RWPE1 (cell line): Measurements from ENCODE around the gene SLC19A1.

Source experiments
- CTCF ChIA-PET: fragments of 350-600 bp; sonication (Branson Sonifier 250); formaldehyde crosslinking; extraction: SDS; loops from one replicate; lab custom pipeline; 2021; lab: Yijun Ruan, JAX
- POLR2A ChIA-PET: fragments of 400-600 bp; formaldehyde crosslinking; extraction: SDS; loops from one replicate; lab custom pipeline; 2020; ENCODE audit warnings: antibody characterized with exemption; ENCODE audit not compliant: low non-redundant PET; lab: Yijun Ruan, JAX
- DNase-seq: peaks from one replicate; pipeline ENCODE4 v3.0.0; 2012; ENCODE audit warnings: low spot score
- H3K27ac ChIP-seq: fragments of 450-650 bp; 2 replicates; pipeline ENCODE4 v1.5.1; 2017
- CTCF ChIP-seq: fragments of 450-650 bp; conservative IDR thresholded peaks from 2 replicates; pipeline ENCODE4 v1.5.1; 2017; ENCODE audit warnings: low read depth, mild to moderate bottlenecking

SLC19A1 gene

GRCh38 chr21:45577801-45578175 lies 35.5 kb upstream of the SLC19A1 start:
- CTCF ChIA-PET, result interaction anchor here (1.1 kb wide), 1 partner anchor 8 kb away, joined by 3 read pairs; no protein-coding TSS in a partner anchor
- H3K27ac ChIP-seq, result no peak overlapping the region
- POLR2A ChIA-PET, result interaction anchor here (0.6 kb wide), 1 partner anchor 601 kb away, joined by 6 read pairs; no protein-coding TSS in a partner anchor
- no peak for TF ChIP-seq CTCF
- no peak for DNase-seq

- no peak overlapping the region for H3K27ac ChIP-seq
- ChIA-PET POLR2A (interaction anchor here (0.6 kb wide), 1 partner anchor 602 kb away, joined by 6 read pairs; no protein-coding TSS in a partner anchor), CTCF (interaction anchor here (0.6 to 1.2 kb wide), 4 partner anchors 7 to 21 kb away, joined by 3 to 6 read pairs (median 4); no protein-coding TSS in a partner anchor)
- no peak for DNase-seq
- no peak for TF ChIP-seq CTCF
These were observed 34.8 kb upstream of the SLC19A1 start for GRCh38 chr21:45576838-45577737.

GRCh38 chr21:45575993-45576837 lies 34.0 kb upstream of the SLC19A1 start:
- H3K27ac ChIP-seq, result no peak overlapping the region
- ChIA-PET CTCF (interaction anchor here (0.6 to 1.2 kb wide), 4 partner anchors 8 to 20 kb away, joined by 3 to 6 read pairs (median 4); no protein-coding TSS in a partner anchor), POLR2A (no interaction called here)
- no peak for DNase-seq
- no peak for TF ChIP-seq CTCF

GRCh38 chr21:45575304-45575992 lies 33.2 kb upstream of the SLC19A1 start:
- CTCF ChIA-PET, result interaction anchor here (0.6 to 1.2 kb wide), 3 partner anchors 15 to 251 kb away, joined by 3 to 6 read pairs (median 4); no protein-coding TSS in a partner anchor
- TF ChIP-seq CTCF, result no peak
- no peak overlapping the region for H3K27ac ChIP-seq
- POLR2A ChIA-PET, result no interaction called here
- DNase-seq, result no peak

- no peak for DNase-seq
- ChIA-PET POLR2A (no interaction called here), CTCF (no interaction called here)
- no peak overlapping the region for H3K27ac ChIP-seq
- TF ChIP-seq CTCF, result no peak
These were observed 32.5 kb upstream of the SLC19A1 start for GRCh38 chr21:45574691-45575090.

GRCh38 chr21:45574081-45574501 lies 31.9 kb upstream of the SLC19A1 start:
- ChIA-PET POLR2A (no interaction called here), CTCF (no interaction called here)
- no peak overlapping the region for H3K27ac ChIP-seq
- no peak for DNase-seq
- TF ChIP-seq CTCF, result no peak
